Ovary (tissue), 9 donors: ENCODE results near the gene PHACTR3. TPM values are rescaled to one million over a fixed set of nuclear protein-coding genes. Genes with fewer than 3 reads are reported as not detected.
A peak's percentile ranks its signal among the peaks of the same experiment; 100 is the strongest.

ENCODE experiments used
- DNase-seq, 5 donors: peaks; one replicate each; pipeline ENCODE4 v3.0.0-alpha.2; 2019 to 2020
- H3K27ac ChIP-seq, 2 donors: fragments of 200-600 bp; one replicate each; pipeline versions ENCODE4 v1.5.1 to v1.8.0; 2019 to 2022
- H3K27me3 ChIP-seq: fragments of 200-600 bp; one replicate; pipeline ENCODE4 v1.8.0; 2022
- H3K36me3 ChIP-seq: fragments of 200-600 bp; sonication (generic); one replicate; pipeline ENCODE4 v1.5.1; 2019
- H3K4me1 ChIP-seq: one replicate; pipeline ENCODE4 v1.8.1; 2013; ENCODE audit warnings: mild to moderate bottlenecking, moderate library complexity; ENCODE audit not compliant: insufficient read depth
- H3K4me3 ChIP-seq: fragments of 200-600 bp; sonication (generic); one replicate; pipeline ENCODE4 v1.5.1; 2017
- H3K9me3 ChIP-seq, 2 donors: fragments of 200-600 bp in 1 of 2; sonication (generic) in 1 of 2; one replicate each; pipeline versions ENCODE4 v1.5.1 to v1.8.1; 2013 to 2019; ENCODE audit warnings: mild to moderate bottlenecking in 1 of 2, moderate library complexity in 1 of 2
- CTCF ChIP-seq, 3 donors: fragments of 450-650 bp in 2 of 3; fragments of 200-600 bp in 1 of 3; IDR thresholded peaks; one replicate each; pipeline versions ENCODE4 v1.5.1 to v1.8.0; 2016 to 2022; ENCODE audit warnings: antibody characterized with exemption in 3 of 3, mild to moderate bottlenecking in 1 of 3
- EP300 ChIP-seq: sonication (generic); formaldehyde crosslinking; IDR thresholded peaks from one replicate; pipeline ENCODE4 v1.6.1; 2017; ENCODE audit warnings: antibody characterized with exemption
- POLR2A ChIP-seq: fragments of 450-650 bp; IDR thresholded peaks from one replicate; pipeline ENCODE4 v1.6.1; 2017; ENCODE audit warnings: antibody characterized with exemption, mild to moderate bottlenecking, moderate library complexity
- WGBS, 3 donors: extraction: QIAGEN DNeasy Blood & Tissue Kit in 1 of 3; methylation state at CpG; one replicate each; pipeline versions ENCODE4 v1.1.5 to v1.1.7; 2013 to 2017; 5-methylcytosine and 5-hydroxymethylcytosine counted together
- intact Hi-C, 4 donors: fragments of 100-400 bp; cut with DNase I; formaldehyde crosslinking; loops; one replicate each; pipeline versions ENCODE4 v1.11.0 to v1.15.1; 2022 to 2023
- polyA plus RNA-seq, 2 donors: library from polyadenylated mRNA; stranded (reverse); fragments of 200-250 nt in 1 of 2; fragments of 350-450 nt in 1 of 2; fragmentation: Illumina TruSeq in 1 of 2; extraction: RNeasy Lipid Tissue Mini Kit (QIAGEN cat#74804) in 1 of 2; gene quantifications; one replicate each; pipeline ENCODE4 v1.2.3, GENCODE V29; 2013 to 2014
- total RNA-seq, 7 donors: library from RNA; depleted of rRNA in 2 of 7; stranded (reverse); fragments of >200 nt in 2 of 7; fragmentation: NEBNext Ultra II Directional in 3 of 7; extraction: Animal tissue kit (Norgen Biotek cat#: 25700) in 3 of 7; gene quantifications; one replicate each; pipeline versions ENCODE4 v1.1.0 to v1.2.4, GENCODE V29; 2016 to 2023
- donor health status: DM: no; HTN: no; CAD: no; lungs with moderate emphysema.
- donor health status: DM: no; HTN: no; CAD: no.
- donor health status: Bipolar disorder and iron deficiency.
- donor health status: DM: yes; HTN: yes; CAD: no.
- donor health status: DM: no; HTN: no; CAD: no.
- donor health status: DM: yes; HTN: yes; CAD: no.

The PHACTR3 gene
- total and polyA plus RNA-seq, 9 donors: 5.7 to 19.0 (median 9.1) TPM

- H3K27me3 ChIP-seq: no peaks in the 10 kb centered on the region
- H3K9me3 ChIP-seq: no peaks in the 10 kb centered on the region
- DNase-seq: no peak
- H3K4me3 ChIP-seq: no peak overlapping the region
- peaks cover 8% of the 10 kb centered on the region for H3K4me1 ChIP-seq
- H3K36me3 ChIP-seq: no peaks in the 10 kb centered on the region
- intact Hi-C loops: no loop called here
- 82 to 97% (median 89%) methylated on average over 4 of the region's 4 CpGs for WGBS, 3 donors
- TF ChIP-seq EP300: no peak
- TF ChIP-seq POLR2A: no peak
- no peak for TF ChIP-seq CTCF (IDR thresholded peaks at IDR 0.05)
- H3K27ac ChIP-seq: no peak overlapping the region
Observed at GRCh38 chr20:59817406-59817805, 213.1 kb downstream of the PHACTR3 start.

GRCh38 chr20:59817846-59818615 is 213.7 kb downstream of the PHACTR3 start:
- Histone ChIP-seq H3K9me3 (no peaks in the 10 kb centered on the region), H3K4me1 (peaks cover 8% of the 10 kb centered on the region), H3K27ac (no peak overlapping the region), H3K27me3 (no peaks in the 10 kb centered on the region), H3K4me3 (no peak overlapping the region), H3K36me3 (no peaks in the 10 kb centered on the region)
- no peak for TF ChIP-seq CTCF (IDR thresholded peaks at IDR 0.05)
- TF ChIP-seq POLR2A: no peak
- TF ChIP-seq EP300: no peak
- no peak for DNase-seq
- WGBS, 3 donors: 91 to 92% (median 91%) methylated on average over 14 of the region's 14 CpGs
- intact Hi-C loops: no loop called here

- H3K9me3 ChIP-seq: no peaks in the 10 kb centered on the region
- 95 to 96% (median 95%) methylated on average over 10 of the region's 10 CpGs for WGBS, 3 donors
- no peak overlapping the region for H3K27ac ChIP-seq
- no peak for DNase-seq
- H3K4me1 ChIP-seq: peaks cover 8% of the 10 kb centered on the region
- no peak overlapping the region for H3K4me3 ChIP-seq
- intact Hi-C loops: no loop called here
- TF ChIP-seq EP300 (no peak), CTCF (IDR thresholded peaks at IDR 0.05) (no peak), POLR2A (no peak)
- no peaks in the 10 kb centered on the region for H3K27me3 ChIP-seq
- no peaks in the 10 kb centered on the region for H3K36me3 ChIP-seq
Observed at GRCh38 chr20:59818911-59819310, 214.6 kb downstream of the PHACTR3 start.

- Histone ChIP-seq H3K4me1 (peaks cover 6% of the 10 kb centered on the region), H3K27me3 (no peaks in the 10 kb centered on the region), H3K27ac (no peak overlapping the region), H3K4me3 (no peak overlapping the region), H3K36me3 (no peaks in the 10 kb centered on the region), H3K9me3 (no peaks in the 10 kb centered on the region)
- WGBS, 3 donors: 91 to 94% (median 92%) methylated on average over 20 of the region's 20 CpGs
- TF ChIP-seq CTCF (IDR thresholded peaks at IDR 0.05) (no peak), EP300 (no peak), POLR2A (no peak)
- DNase-seq: peak in 1 of 5 donors; percentile 4
- intact Hi-C loops: no loop called here
Observed at GRCh38 chr20:59819496-59820203, 215.3 kb downstream of the PHACTR3 start.
